Activated CD4-positive, alpha-beta T cell treated with anti-CD3 and anti-CD28 coated beads, Interleukin-2, amount 50 U/mL, for 24 hours (primary cell): Measurements from ENCODE around the gene CILP2.

Experiments used
- DNase-seq, 2 donors: peaks; one replicate each; pipeline ENCODE4 v3.0.0-alpha.2; 2020; ENCODE audit warnings: low read depth in 1 of 2, low spot score in 1 of 2

CILP2 gene

DNA sequence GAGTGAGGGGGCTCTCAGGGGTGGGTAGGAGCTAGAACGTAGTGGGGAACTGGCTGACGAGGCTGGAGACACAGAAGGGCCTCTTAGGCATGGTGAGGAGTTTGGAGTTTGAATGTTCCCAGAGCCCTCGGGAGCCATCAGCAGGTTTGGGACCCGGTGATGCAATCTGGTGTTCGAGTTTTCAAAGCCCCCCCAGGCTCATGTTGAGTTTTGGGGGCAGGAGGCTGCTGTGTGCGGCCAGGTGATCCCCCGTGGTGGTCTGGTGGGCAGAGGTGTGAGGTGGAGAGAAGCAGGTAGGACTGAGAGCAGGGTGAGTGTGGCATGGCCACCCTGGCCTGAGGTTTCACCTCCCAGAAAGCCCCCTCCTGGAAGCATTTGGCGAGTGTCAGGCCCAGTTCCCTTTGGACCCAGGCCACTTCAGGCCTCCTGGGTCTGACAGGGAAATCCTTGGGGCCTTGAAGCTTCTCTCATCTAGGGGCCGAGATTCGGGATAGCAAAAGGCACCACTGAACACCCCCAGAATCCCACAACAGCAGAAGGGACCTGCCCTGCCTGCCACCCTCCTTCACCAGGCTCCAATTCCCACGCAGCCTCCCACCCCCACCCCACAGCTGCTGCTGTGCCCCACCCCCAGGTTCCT lies 8.2 kb upstream of the CILP2 start:
- no peak for DNase-seq

DNA sequence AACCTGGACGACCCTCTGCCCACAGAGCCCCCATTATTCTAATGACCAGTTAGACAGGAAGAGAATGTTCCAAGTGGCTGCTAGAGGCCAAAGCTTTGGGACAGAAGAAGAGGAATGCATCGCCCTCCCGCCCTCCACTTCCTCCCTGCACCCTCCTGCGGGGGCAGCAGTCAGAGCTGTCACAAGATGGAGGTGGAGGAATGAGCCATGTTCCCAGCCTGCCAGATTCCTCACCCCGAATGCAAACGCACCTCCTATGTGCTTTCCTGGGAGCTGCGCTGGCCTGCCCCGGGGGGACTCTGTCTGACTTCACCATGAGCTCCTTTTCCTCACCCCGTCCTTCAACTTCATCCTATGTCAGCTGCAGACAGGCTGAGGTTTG lies 7.7 kb upstream of the CILP2 start:
- DNase-seq = no peak

DNA sequence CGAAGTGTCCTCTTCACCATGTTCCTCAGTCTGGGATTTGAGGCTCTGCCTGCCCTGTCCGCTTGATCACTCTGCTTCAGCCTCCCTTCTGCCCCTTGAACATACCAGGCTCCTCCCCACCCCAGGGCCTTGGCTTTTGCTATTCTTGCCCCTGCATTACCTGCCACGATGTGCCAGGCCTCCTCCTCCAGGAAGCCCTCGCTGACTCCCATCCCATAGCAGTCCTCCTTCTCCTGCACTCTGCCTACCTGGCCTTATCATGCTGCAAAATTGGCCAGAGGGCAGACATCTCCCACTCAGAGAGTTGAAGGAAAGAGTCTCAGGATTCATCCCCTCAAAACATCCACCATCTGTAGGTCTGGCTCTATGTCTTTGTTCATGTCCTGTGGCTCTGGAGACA lies 7.2 kb upstream of the CILP2 start:
- no peak for DNase-seq

DNA sequence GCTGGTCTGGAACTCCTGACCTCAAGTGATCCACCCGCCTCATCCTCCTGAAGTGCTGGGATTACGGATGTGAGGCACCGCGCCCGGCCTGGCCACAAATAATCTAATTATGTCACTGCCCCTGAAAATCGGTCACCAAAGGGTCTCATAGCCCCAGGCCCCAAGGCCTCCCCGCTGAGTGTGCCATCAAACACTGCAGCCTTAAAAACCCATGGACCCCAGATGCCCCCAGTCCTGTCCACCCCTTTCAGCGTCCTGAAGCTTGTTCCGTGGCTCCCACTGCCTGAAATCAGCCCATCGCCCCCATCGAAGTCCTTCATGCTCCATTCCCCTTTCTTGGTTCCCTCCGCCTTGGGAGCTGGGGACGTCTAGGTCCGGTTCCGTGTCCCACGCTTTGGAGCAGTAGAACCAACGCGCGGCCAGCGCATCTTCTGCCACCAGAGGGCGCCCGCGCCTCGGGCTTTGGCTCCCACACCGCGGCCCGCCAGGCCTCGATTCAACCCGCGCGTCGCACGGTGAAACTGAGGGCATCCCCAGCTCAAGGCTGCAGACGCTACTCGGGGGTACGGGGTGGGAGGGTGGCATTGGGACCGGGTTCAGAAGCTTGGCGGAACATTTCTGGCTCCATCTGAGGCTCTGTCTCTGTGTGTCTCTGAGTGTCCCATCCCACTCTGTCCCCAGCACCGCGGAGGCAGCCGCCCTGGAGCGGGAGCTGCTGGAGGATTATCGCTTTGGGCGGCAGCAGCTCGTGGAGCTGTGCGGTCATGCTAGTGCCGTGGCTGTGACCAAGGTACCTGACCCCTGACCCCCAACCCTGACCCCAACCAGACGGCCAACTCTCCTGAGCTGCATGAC lies 5.9 kb upstream of the CILP2 start:
- peak; percentile 76 to 82 for DNase-seq

DNA sequence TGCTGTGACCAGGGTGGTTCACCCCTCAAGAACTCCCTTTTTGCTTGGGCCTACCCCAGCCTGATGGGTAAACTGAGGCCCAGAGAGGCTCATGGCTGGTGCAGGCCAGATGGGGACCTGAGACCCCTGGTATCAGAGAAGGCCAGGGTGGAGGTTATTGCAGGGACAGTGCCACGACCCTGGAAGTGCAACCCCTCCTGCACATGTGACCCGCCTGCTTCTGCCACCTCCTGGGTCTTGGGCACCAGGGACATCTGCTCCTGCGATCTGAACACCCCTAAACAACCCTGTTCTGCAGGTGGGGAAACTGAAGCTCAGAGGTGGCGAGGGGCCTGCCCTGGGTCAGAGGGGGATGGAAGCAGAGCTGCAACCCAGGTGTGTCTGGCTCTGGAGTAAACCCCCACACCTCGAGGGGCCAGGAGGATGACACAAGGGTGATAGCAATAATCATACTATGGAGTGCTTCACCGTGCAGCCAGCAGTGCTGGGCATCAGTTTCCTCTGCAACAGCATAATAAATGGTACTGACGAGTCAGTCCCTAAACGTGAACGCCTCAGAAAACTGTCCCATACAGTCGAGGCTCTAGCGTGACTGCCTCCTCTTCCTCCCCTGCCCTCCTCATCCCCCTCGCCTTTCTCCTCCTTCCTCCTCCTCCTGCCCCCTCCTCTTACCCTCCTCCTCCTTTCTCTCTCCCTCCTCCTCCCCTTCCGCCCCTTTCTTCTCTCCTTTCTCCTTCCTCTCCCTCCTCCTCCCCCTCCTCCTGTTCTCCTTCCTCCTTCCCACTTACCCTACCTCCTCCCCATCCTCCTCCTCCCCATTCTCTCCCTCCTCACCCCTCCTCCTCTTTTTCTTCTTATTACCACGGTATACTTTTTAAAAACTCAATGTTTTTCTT lies 5.0 kb upstream of the CILP2 start:
- no peak for DNase-seq

DNA sequence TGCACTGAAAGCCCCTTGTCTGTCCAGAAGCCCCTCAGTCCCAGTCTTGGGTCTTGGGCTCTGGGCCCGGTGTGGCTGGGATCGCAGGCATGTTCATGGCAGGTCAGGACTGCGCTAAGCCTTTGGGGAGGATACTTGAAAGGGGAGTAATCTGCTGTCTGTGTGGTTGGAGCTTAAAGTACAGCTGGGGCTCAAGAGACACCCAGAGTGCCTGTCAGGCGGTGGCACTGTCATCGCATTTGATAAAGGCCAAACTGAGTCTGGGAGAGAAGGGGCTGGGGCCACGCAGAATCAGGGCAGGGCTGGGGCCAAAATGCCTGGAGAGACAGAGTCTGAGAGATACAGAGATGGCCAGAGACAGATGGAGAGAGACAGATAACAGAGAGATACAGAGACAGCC lies 4.2 kb upstream of the CILP2 start:
- no peak for DNase-seq

DNA sequence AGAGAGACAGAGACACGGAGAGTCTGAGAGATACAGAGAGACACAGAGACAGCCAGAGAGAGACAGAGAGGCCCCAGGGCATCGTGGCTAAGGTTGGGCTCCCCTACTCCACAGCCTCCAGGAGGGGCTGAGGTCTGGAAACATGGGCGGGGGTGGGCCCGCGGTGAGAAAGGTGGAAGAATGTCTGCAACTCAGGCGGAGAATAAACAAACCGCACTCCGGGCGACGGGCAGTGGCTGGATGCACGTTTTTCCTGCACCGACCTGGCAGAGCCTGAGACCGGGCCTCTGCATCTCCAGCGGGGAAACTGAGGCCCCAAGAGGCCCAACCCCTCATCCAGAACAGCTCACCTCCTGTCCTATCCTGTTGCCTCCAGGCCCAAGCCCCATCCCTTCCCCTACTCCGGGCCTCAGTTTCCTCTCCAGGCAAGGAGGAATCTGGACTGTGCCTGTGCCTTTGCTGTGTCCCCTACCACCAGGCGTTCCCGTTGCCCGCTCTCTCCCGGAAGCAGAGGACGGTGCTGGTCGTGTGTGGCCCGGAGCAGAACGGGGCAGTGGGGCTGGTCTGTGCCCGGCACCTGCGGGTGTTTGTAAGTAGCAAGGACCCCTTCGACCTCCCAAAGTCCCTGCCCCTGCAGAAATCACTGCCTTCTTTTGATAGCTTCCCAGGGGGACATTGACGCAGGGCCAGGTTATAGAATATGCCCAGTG lies 3.4 kb upstream of the CILP2 start:
- no peak for DNase-seq

DNA sequence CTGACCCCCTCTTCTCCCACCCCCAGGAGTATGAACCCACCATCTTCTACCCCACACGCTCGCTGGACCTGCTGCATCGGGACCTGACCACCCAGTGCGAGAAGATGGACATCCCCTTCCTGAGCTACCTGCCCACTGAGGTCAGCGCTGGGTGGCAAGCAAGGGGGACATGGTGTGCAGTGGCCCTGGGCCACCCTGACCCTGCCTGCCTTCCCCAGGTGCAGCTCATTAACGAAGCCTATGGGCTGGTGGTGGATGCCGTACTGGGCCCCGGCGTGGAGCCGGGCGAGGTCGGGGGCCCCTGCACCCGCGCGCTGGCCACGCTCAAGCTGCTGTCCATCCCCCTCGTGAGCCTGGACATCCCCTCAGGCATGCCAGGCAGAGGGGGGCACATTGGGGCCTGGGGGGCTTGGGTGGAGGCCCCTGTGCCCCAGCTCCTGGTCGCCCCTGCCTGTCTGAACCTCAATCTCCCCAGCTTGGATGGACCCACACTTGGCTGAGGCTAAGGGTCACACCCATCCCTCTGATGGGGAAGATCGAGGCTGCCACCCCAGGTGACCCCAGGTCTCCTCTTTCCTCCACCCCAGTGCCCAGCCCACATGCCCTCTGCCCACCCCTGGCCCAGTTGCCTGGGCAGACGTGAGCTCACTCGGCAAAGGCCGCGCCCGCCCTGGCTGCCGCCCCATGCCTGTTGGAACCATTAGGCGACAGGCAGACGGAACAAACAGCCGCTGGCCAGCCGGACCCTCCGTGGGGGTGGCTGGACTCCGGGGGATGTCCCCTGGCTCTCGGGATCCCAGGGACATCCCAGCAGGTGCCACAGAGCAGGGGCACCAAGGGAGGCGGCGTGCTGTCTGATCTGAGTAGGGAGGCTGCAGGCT lies 2.5 kb upstream of the CILP2 start:
- no peak for DNase-seq

DNA sequence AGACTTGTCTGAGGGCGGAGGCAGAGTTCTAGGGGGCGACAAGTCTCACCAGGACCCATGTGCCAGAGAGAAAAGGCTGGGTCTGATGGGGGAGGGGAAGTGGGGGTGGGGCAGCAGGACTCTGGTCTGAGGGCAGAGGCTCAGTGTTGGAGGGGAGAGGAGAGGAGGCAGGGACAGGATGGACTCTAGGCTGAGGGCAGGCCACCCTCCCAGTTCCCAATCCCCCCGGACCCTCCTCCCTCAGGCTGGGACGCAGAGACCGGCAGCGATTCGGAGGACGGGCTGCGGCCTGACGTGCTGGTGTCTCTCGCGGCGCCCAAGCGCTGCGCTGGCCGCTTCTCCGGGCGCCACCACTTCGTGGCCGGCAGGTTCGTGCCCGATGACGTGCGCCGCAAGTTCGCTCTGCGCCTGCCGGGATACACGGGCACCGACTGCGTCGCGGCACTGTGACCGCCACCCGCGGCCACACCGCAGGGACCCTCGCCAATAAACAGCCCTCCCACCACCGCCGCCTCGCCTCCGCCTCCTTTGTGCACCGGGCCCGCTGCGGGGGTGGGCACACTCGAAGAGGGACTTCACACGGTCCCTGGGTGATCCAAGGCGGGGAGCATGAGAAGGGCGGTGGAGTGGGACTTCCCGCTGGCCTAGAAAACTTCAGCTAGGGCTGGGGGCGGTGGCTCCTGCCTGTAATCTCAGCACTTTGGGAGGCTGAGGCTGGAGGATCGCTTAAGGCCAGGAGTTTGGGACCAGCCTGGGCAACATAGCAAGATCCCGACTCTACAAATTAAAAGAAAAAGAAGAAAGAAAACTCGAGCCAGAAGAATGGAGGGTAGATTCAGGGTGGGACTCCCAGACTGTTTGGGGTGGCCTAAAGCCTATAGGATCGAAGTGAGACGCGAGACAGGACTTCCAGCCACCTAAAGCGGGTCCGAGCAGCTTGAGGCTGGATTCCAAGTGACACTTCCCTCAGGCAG lies 703 bp upstream of the CILP2 start:
- no peak for DNase-seq

DNA sequence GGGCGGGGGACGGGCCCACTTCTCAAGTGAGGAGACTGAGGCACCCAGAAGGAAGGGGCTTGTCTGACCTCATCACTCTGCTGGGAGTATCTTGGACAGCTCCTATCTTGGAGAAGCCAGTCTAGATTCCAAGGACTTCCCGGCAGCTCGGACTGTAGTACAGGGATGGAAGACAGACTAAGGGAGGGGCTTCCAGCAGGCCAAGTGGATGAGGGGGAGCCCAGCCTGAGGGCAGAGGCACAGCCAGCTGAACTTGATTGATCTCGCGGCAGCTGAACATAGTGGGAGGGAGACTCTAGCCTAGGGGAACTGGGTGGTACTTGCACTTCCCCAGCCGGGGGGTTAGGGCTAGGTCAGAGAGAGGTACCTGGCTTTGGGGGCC lies 711 bp downstream of the CILP2 start:
- DNase-seq = no peak

DNA sequence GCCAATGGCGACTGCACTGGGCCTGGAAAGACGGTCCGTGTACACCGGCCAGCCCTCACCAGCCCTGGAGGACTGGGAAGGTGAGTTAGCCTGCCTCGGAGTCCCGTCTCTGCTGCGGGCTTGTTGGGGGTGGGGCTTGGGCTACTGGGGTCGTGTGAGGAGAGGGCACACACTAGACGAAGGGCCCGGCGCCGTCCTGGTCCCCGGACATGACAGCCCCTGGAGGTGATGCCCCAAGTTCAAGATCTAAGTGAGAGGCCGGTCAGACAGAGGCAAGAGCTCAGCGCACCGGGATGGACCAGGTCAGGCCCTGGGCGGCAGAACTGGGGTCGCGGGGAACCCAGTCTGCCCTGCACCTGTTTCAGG lies 1.6 kb downstream of the CILP2 start:
- no peak for DNase-seq

DNA sequence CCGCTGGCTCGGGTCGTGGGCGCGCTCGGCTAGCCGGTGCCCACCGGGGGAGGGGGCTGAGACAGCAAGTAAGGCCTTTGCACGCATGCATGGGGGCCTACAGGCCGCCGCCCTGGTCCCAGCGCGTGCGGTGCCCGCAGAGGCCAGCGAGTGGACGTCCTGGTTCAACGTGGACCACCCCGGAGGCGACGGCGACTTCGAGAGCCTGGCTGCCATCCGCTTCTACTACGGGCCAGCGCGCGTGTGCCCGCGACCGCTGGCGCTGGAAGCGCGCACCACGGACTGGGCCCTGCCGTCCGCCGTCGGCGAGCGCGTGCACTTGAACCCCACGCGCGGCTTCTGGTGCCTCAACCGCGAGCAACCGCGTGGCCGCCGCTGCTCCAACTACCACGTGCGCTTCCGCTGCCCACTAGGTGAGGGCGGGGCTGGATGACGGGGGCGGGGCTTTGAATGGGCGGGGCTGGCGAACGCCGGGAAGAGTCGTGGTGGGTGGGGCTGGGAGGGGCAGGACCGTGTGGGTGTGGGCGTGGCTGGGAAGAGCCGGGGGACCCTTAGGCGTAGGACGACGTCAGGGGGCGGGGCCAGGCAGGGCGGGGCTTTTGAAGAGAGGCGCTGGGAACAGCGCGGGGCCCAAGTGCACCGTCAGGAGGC lies 2.1 kb downstream of the CILP2 start:
- peak in 1 of 2 donors; percentile 46 for DNase-seq

DNA sequence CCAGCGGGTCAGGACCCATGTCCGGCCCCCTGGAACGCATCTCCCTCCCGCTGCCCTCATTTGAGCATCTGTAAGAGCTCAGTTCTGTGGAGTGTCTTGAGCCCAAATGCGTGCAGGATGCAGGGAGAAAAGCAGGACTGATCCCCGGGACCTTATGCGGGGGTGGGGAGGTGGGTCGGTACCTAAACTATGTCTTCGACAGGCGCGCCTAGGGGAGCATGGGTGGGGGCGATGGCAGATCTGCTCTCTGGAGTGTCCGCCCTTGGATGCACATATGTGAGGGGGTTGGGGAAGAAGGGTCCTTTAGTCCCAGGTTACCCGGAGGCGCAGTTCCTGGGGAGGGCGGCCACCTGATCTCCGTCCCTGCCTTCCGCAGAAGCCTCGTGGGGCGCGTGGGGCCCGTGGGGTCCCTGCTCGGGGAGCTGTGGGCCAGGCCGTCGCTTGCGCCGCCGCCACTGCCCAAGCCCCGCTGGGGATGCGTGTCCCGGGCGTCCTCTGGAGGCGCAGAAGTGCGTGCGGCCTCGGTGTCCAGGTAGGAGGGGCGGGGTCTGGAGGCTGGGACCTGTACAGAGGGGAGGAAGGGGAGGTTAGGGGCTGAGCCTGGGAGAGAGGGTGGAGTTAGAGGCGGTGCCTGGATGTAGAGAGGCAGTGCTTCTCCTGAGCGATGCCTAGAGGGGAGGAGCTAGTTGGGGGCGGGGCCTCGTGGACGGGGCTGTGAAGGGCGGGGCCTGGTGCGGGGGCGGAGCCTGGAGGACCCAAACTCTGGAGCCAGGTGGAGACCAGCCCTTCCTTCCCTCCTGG lies 2.9 kb downstream of the CILP2 start:
- DNase-seq = peak; percentile 50 to 61

DNA sequence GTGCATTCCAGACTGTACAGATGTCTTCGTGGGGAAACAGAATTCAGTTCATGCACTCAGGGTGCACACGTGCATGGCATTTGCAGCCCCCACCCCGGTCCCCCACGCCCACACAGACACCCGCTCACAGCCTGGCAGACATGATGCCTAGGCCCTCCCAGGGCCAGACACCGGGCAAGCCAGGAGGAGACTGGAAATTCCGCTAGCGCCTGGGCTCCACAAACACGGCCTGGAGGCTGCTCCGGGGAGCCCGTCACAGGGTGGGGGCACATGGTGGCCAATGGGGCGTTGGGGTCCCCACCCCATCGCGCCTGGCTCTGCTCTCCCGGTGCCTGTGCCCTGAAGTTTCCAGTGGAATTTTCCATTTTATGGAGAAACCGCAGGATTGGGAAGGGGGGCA lies 3.6 kb downstream of the CILP2 start:
- no peak for DNase-seq

DNA sequence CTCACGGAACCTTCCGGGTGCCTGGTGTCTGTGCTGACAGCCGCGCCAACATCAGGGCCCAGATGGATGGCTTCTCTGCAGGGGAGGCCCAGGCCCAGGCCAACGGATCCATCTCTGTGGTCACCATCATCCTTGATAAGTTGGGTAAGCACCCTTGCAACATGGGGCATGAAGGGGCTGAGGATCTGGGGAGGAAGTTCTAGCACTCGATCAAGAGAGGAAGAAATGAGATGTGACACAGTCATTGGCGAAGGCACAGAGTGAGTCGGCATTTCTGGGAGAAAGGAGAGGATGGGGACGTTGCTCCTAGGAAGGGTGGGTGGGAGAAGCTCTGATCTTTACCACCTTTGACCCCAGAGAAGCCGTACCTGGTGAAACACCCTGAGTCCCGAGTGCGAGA lies 4.4 kb downstream of the CILP2 start:
- DNase-seq = no peak

DNA sequence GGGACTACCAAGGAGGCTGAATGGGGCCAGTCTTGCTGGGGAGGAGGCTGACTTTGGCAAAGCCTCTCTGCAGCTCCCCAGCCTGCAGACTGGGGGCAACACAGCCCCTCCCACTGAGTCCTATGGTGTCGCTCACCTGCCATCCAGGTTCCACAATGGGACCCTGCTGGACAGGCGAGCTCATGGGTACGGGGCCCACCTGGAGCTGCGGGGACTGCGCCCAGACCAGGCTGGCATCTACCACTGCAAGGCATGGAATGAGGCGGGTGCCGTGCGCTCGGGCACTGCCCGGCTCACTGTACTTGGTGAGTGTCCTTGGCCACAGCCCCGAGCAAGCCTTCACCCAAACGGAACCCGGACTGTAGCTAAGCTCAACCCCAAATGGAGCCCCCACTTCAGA lies 5.0 kb downstream of the CILP2 start:
- no peak for DNase-seq

DNA sequence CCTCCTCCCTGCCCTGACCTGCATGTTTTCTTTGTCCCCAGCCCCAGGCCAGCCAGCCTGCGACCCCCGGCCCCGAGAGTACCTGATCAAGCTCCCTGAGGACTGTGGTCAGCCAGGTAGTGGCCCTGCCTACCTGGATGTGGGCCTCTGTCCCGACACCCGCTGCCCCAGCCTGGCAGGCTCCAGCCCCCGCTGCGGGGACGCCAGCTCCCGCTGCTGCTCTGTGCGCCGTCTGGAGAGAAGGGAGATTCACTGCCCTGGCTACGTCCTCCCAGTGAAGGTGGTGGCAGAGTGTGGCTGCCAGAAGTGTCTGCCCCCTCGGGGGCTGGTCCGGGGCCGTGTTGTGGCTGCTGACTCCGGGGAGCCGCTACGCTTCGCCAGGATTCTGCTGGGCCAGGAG lies 5.6 kb downstream of the CILP2 start:
- DNase-seq = no peak
